Upper lobe of left lung (tissue), 6 donors: ENCODE measurements around the gene CDKAL1. TPM values are rescaled to one million over a fixed set of nuclear protein-coding genes. Genes with fewer than 3 reads are reported as not detected.

Experiments
- ATAC-seq, 2 donors: fragments of 200-7000 bp; cut with Tn5 transposase; one replicate each; pipeline ENCODE4 v1.9.1; 2022; ENCODE audit warnings: mild to moderate bottlenecking in 2 of 2, moderate library complexity in 2 of 2; ENCODE audit not compliant: low FRiP score in 2 of 2
- DNase-seq, 2 donors: peaks; one replicate each; pipeline ENCODE4 v3.0.0-alpha.2; 2019 to 2020
- H3K27ac ChIP-seq, 4 donors: fragments of 200-600 bp; sonication (generic); one replicate each; pipeline ENCODE4 v1.5.1; 2016 to 2019
- H3K27me3 ChIP-seq, 4 donors: fragments of 200-600 bp; sonication (generic); one replicate each; pipeline ENCODE4 v1.5.1; 2017 to 2019
- H3K36me3 ChIP-seq, 4 donors: fragments of 200-600 bp; sonication (generic); one replicate each; pipeline ENCODE4 v1.5.1; 2016 to 2019
- H3K4me1 ChIP-seq, 4 donors: fragments of 200-600 bp; sonication (generic); one replicate each; pipeline ENCODE4 v1.5.1; 2018 to 2019
- H3K4me3 ChIP-seq, 4 donors: fragments of 200-600 bp; sonication (generic); one replicate each; pipeline ENCODE4 v1.5.1; 2017 to 2019; ENCODE audit warnings: mild to moderate bottlenecking in 2 of 4, moderate library complexity in 1 of 4
- H3K9me3 ChIP-seq, 4 donors: fragments of 200-600 bp; sonication (generic); one replicate each; pipeline ENCODE4 v1.5.1; 2018 to 2019
- EP300 ChIP-seq, 4 donors: sonication (generic); formaldehyde crosslinking; IDR thresholded peaks; one replicate each; pipeline ENCODE4 v1.5.1; 2017; ENCODE audit warnings: antibody characterized with exemption in 4 of 4, control low read depth in 2 of 4
- POLR2A ChIP-seq, 4 donors: fragments of 450-650 bp; IDR thresholded peaks; one replicate each; pipeline ENCODE4 v1.5.1; 2016 to 2017; ENCODE audit warnings: antibody characterized with exemption in 4 of 4, mild to moderate bottlenecking in 2 of 4
- POLR2AphosphoS5 ChIP-seq, 2 donors: sonication (generic); formaldehyde crosslinking; IDR thresholded peaks; one replicate each; pipeline ENCODE4 v1.5.1; 2017; ENCODE audit warnings: antibody characterized with exemption in 2 of 2
- WGBS, 2 donors: methylation state at CpG; one replicate each; pipeline ENCODE4 v1.1.5; 2017 to 2018; 5-methylcytosine and 5-hydroxymethylcytosine counted together
- total RNA-seq, 6 donors: library from RNA; depleted of rRNA in 4 of 6; stranded (reverse); fragments of >200 nt in 4 of 6; gene quantifications; one replicate each; pipeline versions ENCODE4 v1.1.0 to v1.2.1, GENCODE V29; 2016 to 2021
- TF ChIP-seq, protein P1 (sequence below), 6 experiments: fragments of 450-650 bp in 4 of 6; fragments of 200-600 bp in 2 of 6; sonication (generic) in 2 of 6; IDR thresholded peaks; one replicate each; pipeline ENCODE4 v1.5.1; 2016 to 2019; ENCODE audit warnings: antibody characterized with exemption in 6 of 6
- donor health status: DM: no; HTN: no; CAD: no; lungs with moderate emphysema.
- donor health status: DM: no; HTN: yes; CAD: no; lungs with severe emphysema.

The CDKAL1 gene
- total RNA-seq, 6 donors from 2014 or later, result 9.4 to 22.6 (median 13.8) TPM

DNA sequence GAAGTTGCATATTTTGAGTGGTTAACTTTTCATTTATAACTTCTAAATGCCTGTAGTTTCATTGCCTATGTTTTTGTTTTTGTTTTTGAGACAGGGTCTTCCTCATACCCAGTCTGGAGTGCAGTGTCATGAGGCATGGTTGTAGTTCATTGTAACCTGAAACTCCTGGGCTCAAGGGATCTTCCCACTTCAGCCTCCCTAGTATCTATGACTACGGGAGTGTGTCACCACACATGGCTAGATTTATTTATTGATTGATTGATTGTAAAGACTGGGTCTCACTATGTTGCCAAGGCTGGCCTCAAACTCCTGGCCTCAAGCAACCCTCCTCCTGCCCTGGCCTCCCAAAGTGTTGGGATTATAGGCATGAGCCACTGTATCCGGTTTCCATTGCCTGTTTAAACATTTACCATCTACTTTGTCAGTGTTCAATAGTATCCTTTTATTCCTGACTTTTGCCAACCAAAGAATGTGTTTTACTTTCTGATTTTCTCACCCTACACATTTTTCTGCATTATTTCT is 144.6 kb downstream of the CDKAL1 start:
- DNase-seq (no peak), ATAC-seq (no peak)
- TF ChIP-seq, protein P1, sequence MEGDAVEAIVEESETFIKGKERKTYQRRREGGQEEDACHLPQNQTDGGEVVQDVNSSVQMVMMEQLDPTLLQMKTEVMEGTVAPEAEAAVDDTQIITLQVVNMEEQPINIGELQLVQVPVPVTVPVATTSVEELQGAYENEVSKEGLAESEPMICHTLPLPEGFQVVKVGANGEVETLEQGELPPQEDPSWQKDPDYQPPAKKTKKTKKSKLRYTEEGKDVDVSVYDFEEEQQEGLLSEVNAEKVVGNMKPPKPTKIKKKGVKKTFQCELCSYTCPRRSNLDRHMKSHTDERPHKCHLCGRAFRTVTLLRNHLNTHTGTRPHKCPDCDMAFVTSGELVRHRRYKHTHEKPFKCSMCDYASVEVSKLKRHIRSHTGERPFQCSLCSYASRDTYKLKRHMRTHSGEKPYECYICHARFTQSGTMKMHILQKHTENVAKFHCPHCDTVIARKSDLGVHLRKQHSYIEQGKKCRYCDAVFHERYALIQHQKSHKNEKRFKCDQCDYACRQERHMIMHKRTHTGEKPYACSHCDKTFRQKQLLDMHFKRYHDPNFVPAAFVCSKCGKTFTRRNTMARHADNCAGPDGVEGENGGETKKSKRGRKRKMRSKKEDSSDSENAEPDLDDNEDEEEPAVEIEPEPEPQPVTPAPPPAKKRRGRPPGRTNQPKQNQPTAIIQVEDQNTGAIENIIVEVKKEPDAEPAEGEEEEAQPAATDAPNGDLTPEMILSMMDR (IDR thresholded peaks at IDR 0.05), result no peak
- TF ChIP-seq POLR2A (IDR thresholded peaks at IDR 0.05) (no peak), POLR2AphosphoS5 (IDR thresholded peaks at IDR 0.05) (no peak), EP300 (IDR thresholded peaks at IDR 0.05) (no peak)
- H3K4me1 ChIP-seq, result peaks cover 0 to 12% (median 4%) of the 10 kb centered on the region in 4 donors
- no peak overlapping the region for H3K4me3 ChIP-seq
- H3K36me3 ChIP-seq, result no peaks in the 10 kb centered on the region
- no peak overlapping the region for H3K27ac ChIP-seq
- H3K27me3 ChIP-seq, result no peaks in the 10 kb centered on the region
- no peaks in the 10 kb centered on the region for H3K9me3 ChIP-seq
- 96 to 100% methylated on average over 2 of the region's 2 CpGs for WGBS, 2 donors

GRCh38 chr6:20680697-20681165 is 146.5 kb downstream of the CDKAL1 start:
- H3K36me3 ChIP-seq, result no peaks in the 10 kb centered on the region
- ATAC-seq (no peak), DNase-seq (no peak)
- no peak overlapping the region for H3K4me3 ChIP-seq
- TF ChIP-seq EP300 (IDR thresholded peaks at IDR 0.05) (no peak), POLR2AphosphoS5 (IDR thresholded peaks at IDR 0.05) (no peak)
- H3K27ac ChIP-seq, result no peak overlapping the region
- no peaks in the 10 kb centered on the region for H3K9me3 ChIP-seq
- WGBS, 2 donors, result 46 to 47% methylated on average over 4 of the region's 4 CpGs
- no peaks in the 10 kb centered on the region for H3K27me3 ChIP-seq
- peaks cover 0 to 12% (median 4%) of the 10 kb centered on the region in 4 donors for H3K4me1 ChIP-seq

- ATAC-seq (no peak), DNase-seq (no peak)
- Histone ChIP-seq H3K9me3 (no peaks in the 10 kb centered on the region), H3K27me3 (no peaks in the 10 kb centered on the region), H3K4me3 (no peak overlapping the region), H3K4me1 (peaks cover 0 to 12% (median 4%) of the 10 kb centered on the region in 4 donors), H3K36me3 (no peaks in the 10 kb centered on the region), H3K27ac (no peak overlapping the region)
- TF ChIP-seq, protein P1 (IDR thresholded peaks at IDR 0.05), result no peak
- no peak for TF ChIP-seq EP300 (IDR thresholded peaks at IDR 0.05)
These were observed 147.0 kb downstream of the CDKAL1 start for GRCh38 chr6:20681243-20681684.

- Histone ChIP-seq H3K9me3 (no peaks in the 10 kb centered on the region), H3K27me3 (no peaks in the 10 kb centered on the region), H3K27ac (no peak overlapping the region), H3K4me1 (peaks cover 0 to 12% (median 4%) of the 10 kb centered on the region in 4 donors), H3K36me3 (no peaks in the 10 kb centered on the region), H3K4me3 (no peak overlapping the region)
- TF ChIP-seq, protein P1 (IDR thresholded peaks at IDR 0.05), result no peak
- TF ChIP-seq POLR2AphosphoS5 (IDR thresholded peaks at IDR 0.05), result no peak
- TF ChIP-seq EP300 (IDR thresholded peaks at IDR 0.05), result no peak
- no peak for TF ChIP-seq POLR2A (IDR thresholded peaks at IDR 0.05)
- WGBS, 2 donors, result 99% methylated on average over 3 of the region's 3 CpGs
- no peak for DNase-seq
- no peak for ATAC-seq
These were observed 150.2 kb downstream of the CDKAL1 start for GRCh38 chr6:20684474-20684873.

GRCh38 chr6:20686142-20686541 is 151.9 kb downstream of the CDKAL1 start:
- DNase-seq, result no peak
- Histone ChIP-seq H3K27me3 (no peaks in the 10 kb centered on the region), H3K4me3 (no peak overlapping the region), H3K9me3 (no peaks in the 10 kb centered on the region), H3K4me1 (peaks cover 0 to 6% (median 2%) of the 10 kb centered on the region in 4 donors), H3K36me3 (no peaks in the 10 kb centered on the region), H3K27ac (no peak overlapping the region)
- TF ChIP-seq, protein P1 (IDR thresholded peaks at IDR 0.05), result no peak
- TF ChIP-seq POLR2AphosphoS5 (IDR thresholded peaks at IDR 0.05), result no peak
- no peak for TF ChIP-seq EP300 (IDR thresholded peaks at IDR 0.05)
- no peak for TF ChIP-seq POLR2A (IDR thresholded peaks at IDR 0.05)
- WGBS, 2 donors, result 97 to 98% methylated on average over 6 of the region's 6 CpGs
- no peak for ATAC-seq
